GM19455 (cell line): ENCODE data around the gene TUBGCP6.

Experiments
- ATAC-seq: cut with Tn5 transposase; IDR thresholded peaks from one replicate; pipeline ENCODE4 v1.9.1; 2021; ENCODE audit not compliant: unreplicated experiment

TUBGCP6 gene

DNA sequence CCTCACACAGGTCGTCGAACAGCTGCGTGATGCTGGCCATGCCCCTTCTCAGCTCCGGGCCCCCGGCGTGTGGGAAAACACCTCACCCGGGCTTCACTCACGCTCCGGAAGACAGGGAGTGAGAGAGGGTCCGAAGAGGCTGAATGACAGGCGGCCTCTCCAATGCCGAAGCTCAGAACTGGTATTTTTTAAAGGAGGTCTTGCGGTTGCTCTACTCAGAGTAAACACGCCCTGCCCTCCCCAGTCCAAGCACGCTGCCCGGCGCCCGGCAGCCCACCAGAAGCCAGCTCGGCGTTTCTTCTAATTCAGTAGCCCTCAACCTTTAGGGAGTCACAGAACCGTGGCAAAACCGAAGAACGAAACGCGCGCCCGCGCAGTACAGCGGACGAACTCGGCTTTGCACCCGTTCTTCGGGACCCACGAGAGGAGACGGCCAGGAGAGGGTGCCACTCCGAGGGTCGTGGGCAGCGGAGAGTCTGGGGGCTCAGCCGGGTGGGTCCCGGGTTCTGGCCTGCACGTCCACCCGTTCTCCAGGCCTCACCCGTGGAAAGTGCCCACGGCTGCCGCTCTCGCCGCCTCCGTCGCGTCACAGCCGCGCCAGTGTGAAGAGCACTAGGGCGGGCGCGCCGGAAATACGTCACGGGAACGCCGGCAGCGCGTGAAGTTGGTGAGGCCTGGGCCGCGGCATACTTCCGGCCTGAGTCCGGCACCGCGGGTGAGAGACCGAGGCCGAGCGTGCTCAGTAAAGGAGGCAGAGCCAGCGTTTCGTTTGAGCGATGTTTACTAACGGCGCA, at the start of gene TUBGCP6:
TSS of gene TUBGCP6 (minus strand) at position 604 of the 794 bp plus-strand sequence. CDS start at position 40, 564 bp downstream.
- peak; percentile 64 for ATAC-seq

DNA sequence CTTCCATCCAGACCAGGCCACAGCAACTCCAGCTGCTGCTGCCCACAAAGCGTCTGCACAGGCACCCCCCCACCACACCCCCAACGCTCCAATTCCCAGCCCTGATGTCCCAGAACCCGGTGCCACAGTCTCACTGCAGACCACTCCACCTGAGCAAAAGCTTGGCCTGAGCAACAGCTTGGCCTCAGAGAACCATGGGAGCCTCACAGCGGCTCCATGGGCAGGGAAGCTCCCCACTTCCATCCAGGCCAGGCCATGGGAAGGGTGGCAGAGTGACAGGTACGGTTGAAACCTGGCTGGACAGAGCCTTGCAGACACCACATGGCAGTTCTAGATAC, 49.5 kb upstream of the TUBGCP6 start:
- ATAC-seq = no peak

- ATAC-seq = no peak
These were observed 48.9 kb upstream of the TUBGCP6 start for GRCh38 chr22:50293441-50294318.

- ATAC-seq = no peak
These were observed 48.0 kb upstream of the TUBGCP6 start for GRCh38 chr22:50292643-50293440.

- no peak for ATAC-seq
These were observed 45.3 kb upstream of the TUBGCP6 start for GRCh38 chr22:50289942-50290630.

DNA sequence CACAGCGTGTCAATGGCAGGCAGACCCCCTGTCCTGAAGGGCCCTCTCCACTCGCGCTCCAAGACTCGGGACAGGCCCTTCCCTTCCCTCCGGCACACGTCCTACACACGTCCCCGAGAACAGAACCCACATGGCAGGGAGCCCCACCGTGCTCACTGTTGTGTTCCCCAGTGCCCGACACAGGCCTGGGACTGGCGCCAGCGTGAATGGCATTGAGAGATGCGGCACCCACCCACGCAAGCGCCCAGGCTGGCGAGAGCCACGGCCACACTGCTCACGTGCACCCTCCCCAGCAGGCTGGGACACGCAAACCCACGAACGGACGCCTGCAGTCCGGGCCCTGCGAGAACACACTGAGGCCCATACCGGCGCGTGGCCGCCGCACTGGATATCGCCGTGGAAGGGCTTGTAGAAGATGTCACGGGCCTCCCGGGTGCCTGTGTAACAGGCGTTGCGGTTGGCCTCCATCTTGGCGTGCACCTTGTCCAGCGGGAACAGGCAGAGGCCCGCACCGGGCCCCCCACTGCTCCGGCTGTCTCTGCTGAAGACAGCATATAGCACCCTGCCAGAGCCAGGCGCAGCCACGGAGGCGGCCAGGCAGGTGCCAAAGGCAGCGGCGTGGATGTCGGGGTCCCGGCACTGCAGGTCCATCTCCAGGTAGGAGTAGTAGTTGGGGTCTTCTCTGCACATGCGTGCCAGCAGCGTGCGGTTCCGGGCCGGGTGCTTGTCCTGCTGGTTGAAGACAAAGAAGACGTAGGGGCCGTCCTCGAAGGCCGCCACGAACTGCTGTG, 44.5 kb upstream of the TUBGCP6 start:
- no peak for ATAC-seq

DNA sequence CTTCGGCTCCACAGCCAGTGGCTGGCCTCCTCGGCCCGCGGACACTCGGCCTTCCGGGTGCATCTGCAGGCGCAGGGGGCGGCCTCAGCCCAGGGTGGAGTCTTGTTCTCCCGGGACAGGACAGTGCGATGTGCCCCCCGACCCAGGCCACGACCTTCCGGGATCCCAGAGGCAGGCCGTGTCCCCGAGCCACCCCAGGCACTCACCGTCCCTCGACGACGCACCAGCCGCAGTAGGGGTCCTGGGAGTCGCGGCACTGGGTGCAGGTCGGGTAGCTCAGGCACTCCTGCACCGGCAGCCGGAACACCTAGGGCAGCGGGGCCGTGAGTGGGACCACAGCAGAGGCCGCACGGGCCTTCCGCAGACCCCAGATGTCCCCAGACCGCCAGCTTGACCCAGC, 42.9 kb upstream of the TUBGCP6 start:
- ATAC-seq = no peak

DNA sequence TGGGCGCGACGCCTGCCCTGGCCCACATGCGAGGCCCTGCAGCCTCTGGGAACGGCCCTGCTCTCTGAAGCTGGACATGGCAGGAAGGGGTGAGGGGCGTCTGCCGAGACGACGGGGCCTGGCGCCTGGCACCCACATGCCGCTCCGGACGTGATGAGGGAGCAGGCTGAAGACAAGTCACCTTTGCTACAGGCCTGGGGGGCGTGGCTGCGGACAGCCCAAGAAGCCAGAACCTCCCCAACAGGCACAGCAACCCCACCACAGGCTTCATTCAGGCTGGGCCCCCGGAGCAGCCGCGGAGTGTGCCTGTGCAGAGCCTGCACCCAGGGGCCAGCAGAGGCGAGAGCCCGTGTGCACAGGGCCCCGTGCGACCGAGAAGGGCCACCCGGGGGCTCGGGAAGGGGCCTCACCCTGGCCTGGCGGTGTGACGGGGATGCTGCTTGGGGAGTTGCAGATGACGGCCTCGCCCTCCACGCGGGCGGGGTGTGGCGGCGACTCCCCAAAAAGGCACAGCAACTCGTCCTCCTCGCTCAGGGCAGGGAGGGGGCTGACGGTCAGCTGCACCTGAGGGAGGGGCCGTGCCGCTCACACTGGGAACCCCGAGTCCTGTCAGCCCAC, 42.0 kb upstream of the TUBGCP6 start:
- ATAC-seq = no peak

DNA sequence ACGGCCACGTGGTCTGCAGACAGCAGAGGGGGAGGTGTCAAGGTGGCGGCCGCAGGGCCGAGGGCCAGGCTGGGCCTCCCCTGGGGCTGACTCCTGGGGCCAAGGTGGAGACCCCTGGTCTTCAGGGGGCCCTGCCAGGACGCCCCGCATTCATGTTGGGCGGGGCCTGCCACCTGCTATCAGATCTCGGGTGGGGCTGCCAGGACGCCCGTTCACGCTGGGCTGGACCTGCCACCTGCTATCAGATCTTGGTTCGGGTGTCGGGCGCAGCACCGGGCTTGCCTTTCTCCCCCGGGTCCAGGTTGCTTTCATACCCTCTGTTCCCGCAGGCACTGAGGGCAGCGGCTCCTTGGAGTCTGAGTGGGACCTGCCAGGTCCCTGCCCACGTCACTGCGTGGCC, 41.5 kb upstream of the TUBGCP6 start:
- ATAC-seq = no peak

- no peak for ATAC-seq
These were observed 40.9 kb upstream of the TUBGCP6 start for GRCh38 chr22:50285568-50286229.

DNA sequence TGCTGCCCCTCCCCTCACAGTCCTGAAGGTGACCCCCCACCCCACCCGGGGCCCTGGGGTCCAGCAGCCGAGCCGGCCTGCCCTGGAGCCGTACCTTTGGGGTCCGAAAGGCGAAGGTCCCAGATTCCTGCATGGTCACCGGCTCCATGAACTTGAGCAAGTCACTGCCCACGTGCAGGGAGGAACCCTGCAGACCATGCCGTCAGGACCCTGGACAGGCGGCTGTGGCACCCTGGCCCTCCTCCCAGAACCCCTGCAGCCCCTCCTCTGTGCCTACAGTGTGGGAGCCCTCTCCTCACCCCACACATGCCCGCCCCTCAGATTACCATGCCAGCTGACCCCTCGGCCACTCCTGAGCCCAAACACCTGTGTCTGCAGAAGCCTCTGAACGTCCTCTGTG, 39.7 kb upstream of the TUBGCP6 start:
- ATAC-seq = no peak

- no peak for ATAC-seq
These were observed 39.0 kb upstream of the TUBGCP6 start for GRCh38 chr22:50283821-50284220.

DNA sequence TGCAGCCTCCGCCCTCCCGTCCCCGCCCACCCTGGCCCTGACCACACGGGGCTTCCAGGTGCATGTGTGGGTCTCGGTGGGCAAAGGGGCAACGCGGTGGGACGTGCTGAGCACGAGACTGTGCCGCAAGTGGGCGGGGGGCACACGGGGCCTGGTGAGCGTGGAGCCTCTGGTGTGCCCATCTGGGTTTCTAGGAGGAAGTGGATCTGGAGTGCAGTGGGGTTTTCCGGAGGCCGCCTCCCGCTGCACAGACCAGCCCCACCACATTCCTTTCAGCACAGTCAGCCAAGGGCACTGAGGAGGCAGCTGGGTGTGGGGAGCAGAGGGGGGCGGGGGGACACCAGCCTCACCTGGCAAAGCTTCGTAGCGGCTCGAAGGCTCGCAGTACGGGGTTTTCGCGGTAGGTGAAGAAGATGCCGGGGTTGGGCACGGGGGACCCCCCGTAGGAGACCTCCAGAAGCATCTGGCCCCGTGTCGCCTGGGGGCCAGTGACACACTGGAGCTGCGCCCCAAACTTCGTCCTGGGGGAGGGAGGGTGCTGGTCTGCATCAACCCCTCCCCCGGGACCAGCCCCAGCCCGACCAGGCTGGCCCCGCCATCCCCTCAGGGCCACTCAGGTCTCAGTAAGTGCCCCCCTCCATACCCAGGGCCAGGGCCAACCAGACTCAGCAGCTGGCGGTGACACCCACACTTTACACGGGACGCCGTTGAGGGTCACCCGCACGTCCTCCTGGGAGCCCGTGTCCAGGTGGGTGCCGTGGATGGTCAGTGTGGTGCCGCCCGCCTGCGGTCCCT, 37.7 kb upstream of the TUBGCP6 start:
- no peak for ATAC-seq

GRCh38 chr22:50281957-50282356, 37.1 kb upstream of the TUBGCP6 start:
- ATAC-seq = no peak

DNA sequence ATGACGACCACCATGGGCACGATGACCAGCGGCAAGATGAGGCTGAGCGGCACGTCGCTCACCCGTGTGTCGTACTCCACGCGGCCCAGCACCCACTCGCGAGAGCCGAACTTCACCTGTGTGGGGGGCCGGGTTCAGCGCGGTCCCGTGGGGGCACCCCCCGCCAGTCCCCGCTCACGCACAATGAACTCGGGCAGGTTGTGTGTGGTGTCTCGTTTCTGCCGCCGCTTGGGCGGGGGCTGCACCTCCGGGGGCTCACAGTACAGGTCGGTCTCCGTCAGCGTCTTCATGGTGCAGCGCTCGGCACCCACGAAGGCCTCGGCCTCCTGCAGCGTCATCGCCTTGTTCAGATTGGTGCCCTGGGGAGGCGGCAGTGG, 36.5 kb upstream of the TUBGCP6 start:
- ATAC-seq = no peak

GRCh38 chr22:50280708-50281383, 36.0 kb upstream of the TUBGCP6 start:
- no peak for ATAC-seq

DNA sequence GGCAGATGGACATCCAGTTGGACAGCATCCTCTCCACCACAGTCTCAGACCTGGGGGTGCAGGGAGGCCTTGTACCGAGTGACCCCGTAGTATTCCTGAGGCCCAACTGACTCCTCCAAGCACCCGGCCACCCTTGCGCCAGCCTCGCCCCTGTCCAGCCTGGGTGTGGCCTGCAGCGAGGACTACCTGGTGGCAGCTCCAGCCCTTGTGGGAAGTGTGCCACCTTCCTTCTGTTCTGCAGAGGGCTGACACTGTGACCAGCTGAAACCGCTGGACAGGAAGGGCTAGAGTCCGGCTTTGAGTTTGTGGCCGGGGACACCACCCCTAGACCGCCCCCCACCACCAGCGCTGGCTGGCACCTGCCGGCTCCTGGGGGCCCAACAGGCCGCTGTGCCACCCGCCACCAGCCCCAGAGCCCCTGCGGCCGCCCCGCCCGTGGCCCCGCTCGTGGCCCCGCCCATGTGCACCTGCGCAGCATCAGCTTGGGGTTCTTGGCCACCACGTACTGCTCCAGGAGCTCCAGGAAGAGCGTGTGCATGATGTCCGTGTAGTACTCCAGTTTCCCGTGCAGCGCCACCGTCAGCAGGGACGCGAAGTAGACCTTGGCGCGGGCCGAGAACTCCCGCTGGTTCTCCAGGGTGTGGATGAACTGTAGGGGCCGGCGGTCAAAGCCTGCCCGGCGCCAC, 35.3 kb upstream of the TUBGCP6 start:
- ATAC-seq = no peak
